ENCODE data around the gene KICS2. TPM values are rescaled to one million over a fixed set of nuclear protein-coding genes. Genes with fewer than 3 reads are reported as not detected.

The KICS2 gene
- polyA plus RNA-seq, 2 donors = 3.5 to 4.1 TPM

DNA sequence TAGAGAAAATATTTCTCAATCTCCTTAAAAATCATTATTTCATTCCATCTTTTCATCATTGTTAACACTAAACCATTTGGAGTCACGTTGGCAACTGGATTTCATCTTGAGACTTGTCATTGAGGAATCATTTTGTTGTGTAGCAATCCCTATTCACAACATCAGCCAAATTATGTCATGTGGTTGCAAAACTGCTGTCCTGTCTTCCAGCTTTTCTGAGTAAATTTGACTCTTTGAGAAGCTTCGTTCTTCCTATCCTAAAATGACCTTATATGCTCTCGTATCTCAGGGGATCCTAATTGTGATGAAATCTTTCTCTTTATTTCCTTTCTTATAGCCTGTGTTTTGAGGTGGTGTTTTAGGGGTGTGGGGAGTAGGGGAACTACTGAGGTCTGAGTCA is 30.6 kb upstream of the KICS2 start:
- no peaks in the 10 kb centered on the region for H3K36me3 ChIP-seq (ENCODE audit: control insufficient read depth in 2 of 2, insufficient read depth in 2 of 2, low read length in 1 of 2)
- H3K4me3 ChIP-seq (ENCODE audit: low read depth in 1 of 2, low read length in 2 of 2) = no peak overlapping the region
- WGBS, 2 donors = 51 to 63% methylated on average over 3 of the region's 3 CpGs
- H3K4me1 ChIP-seq (ENCODE audit: control insufficient read depth in 2 of 2, insufficient read depth in 2 of 2, low read length in 1 of 2) = no peaks in the 10 kb centered on the region
- H3K27me3 ChIP-seq (ENCODE audit: control insufficient read depth in 1 of 2, insufficient read depth in 2 of 2, low read length in 2 of 2) = peaks cover 0 to 2% of the 10 kb centered on the region in 2 donors
- peak overlapping the region in 1 of 2 donors; percentile 21 for H3K27ac ChIP-seq (ENCODE audit: low read depth in 2 of 2, low read length in 1 of 2)
- H3K9me3 ChIP-seq (ENCODE audit: control insufficient read depth in 2 of 2, insufficient read depth in 1 of 2, low read depth in 1 of 2, low read length in 1 of 2) = no peaks in the 10 kb centered on the region

DNA sequence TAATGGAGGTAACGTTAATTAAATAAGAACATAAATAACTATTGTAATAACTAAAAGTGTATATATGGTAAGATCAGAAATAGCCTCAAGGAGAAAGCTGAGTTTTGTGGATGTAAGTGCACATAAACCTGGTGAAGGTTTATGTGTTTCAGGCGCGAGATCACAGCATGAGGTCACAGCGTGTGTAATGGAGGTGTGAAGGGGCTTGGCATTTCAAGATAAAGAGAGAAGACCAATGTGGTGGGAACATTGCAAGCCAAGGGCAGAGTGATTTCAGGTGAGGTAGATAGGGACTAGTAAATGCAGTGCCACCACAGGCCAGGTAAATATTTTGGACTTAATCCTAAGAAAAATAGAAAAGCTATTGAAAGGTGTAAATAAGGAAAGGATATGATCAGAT is 21.7 kb upstream of the KICS2 start:
- no peaks in the 10 kb centered on the region for H3K27me3 ChIP-seq (ENCODE audit: control insufficient read depth in 1 of 2, insufficient read depth in 2 of 2, low read length in 2 of 2)
- no peaks in the 10 kb centered on the region for H3K4me1 ChIP-seq (ENCODE audit: control insufficient read depth in 2 of 2, insufficient read depth in 2 of 2, low read length in 1 of 2)
- no peak overlapping the region for H3K4me3 ChIP-seq (ENCODE audit: low read depth in 1 of 2, low read length in 2 of 2)
- H3K36me3 ChIP-seq (ENCODE audit: control insufficient read depth in 2 of 2, insufficient read depth in 2 of 2, low read length in 1 of 2) = no peaks in the 10 kb centered on the region
- 76 to 85% methylated on average over 4 of the region's 4 CpGs for WGBS, 2 donors
- no peaks in the 10 kb centered on the region for H3K9me3 ChIP-seq (ENCODE audit: control insufficient read depth in 2 of 2, insufficient read depth in 1 of 2, low read depth in 1 of 2, low read length in 1 of 2)
- no peak overlapping the region for H3K27ac ChIP-seq (ENCODE audit: low read depth in 2 of 2, low read length in 1 of 2)

DNA sequence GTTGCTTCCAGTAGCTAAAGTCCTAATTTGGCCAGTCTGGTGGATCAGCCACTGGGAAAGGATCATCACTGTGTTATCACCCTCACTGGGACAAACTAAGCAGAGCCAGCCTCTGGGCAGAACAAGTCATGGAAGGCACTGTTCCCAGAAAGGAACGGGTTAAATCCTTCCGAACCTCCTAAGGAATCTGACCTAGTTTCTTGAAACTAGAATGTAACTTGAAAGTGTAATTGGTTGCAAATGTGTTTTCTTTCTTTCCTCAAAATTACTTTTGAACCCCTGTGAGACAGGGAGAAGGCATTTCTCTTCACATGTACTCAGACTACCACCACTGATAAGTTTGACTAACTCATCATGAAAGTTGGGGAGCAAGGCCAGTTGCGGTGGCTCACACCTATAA is 18.7 kb upstream of the KICS2 start:
- 77 to 84% methylated on average over 3 of the region's 3 CpGs for whole genome bisulfite sequencing, 2 donors
- Histone ChIP-seq H3K27ac (ENCODE audit: low read depth in 2 of 2, low read length in 1 of 2) (no peak overlapping the region), H3K4me1 (ENCODE audit: control insufficient read depth in 2 of 2, insufficient read depth in 2 of 2, low read length in 1 of 2) (no peaks in the 10 kb centered on the region), H3K36me3 (ENCODE audit: control insufficient read depth in 2 of 2, insufficient read depth in 2 of 2, low read length in 1 of 2) (no peaks in the 10 kb centered on the region), H3K4me3 (ENCODE audit: low read depth in 1 of 2, low read length in 2 of 2) (no peak overlapping the region), H3K9me3 (ENCODE audit: control insufficient read depth in 2 of 2, insufficient read depth in 1 of 2, low read depth in 1 of 2, low read length in 1 of 2) (no peaks in the 10 kb centered on the region), H3K27me3 (ENCODE audit: control insufficient read depth in 1 of 2, insufficient read depth in 2 of 2, low read length in 2 of 2) (no peaks in the 10 kb centered on the region)

DNA sequence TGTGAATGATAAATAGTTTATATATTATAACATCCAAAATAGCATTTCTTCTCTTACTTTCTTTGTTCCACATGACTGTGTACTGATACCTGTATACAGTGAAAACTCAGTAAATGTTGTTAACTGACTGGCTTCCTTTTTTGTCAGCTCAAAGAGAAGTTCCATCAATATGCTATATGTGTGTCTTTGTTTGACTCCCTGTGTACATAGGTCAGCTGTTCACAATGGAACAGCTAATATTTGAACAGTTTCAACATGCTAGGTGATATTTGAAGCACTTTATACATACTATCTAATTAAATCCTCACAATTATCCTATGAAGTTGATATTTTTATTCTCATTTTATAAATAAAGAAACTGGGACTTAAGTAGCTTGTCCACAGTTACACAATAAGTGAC is 15.3 kb upstream of the KICS2 start:
- Histone ChIP-seq H3K27ac (ENCODE audit: low read depth in 2 of 2, low read length in 1 of 2) (no peak overlapping the region), H3K9me3 (ENCODE audit: control insufficient read depth in 2 of 2, insufficient read depth in 1 of 2, low read depth in 1 of 2, low read length in 1 of 2) (no peaks in the 10 kb centered on the region), H3K4me1 (ENCODE audit: control insufficient read depth in 2 of 2, insufficient read depth in 2 of 2, low read length in 1 of 2) (no peaks in the 10 kb centered on the region), H3K4me3 (ENCODE audit: low read depth in 1 of 2, low read length in 2 of 2) (no peak overlapping the region), H3K27me3 (ENCODE audit: control insufficient read depth in 1 of 2, insufficient read depth in 2 of 2, low read length in 2 of 2) (no peaks in the 10 kb centered on the region), H3K36me3 (ENCODE audit: control insufficient read depth in 2 of 2, insufficient read depth in 2 of 2, low read length in 1 of 2) (no peaks in the 10 kb centered on the region)

DNA sequence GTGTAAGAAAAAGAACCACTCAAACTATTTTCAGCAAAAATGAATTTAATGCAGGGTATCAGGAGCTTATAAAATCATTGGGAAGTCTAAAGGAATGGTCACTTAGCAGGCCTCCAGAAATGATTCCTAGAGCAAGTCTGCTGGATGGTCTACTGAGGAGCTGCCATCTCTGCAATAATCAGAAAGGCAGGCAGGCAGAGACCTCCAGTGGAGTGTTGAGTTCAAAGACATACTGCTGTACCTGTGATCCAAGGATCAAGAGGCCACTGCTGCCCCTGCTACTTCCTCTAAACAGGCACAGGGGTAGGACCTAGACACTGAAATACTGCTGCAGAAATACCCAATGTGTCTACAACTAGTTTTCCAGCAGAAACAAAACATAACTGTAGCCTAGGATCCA is 14.5 kb upstream of the KICS2 start:
- Histone ChIP-seq H3K27me3 (ENCODE audit: control insufficient read depth in 1 of 2, insufficient read depth in 2 of 2, low read length in 2 of 2) (no peaks in the 10 kb centered on the region), H3K4me1 (ENCODE audit: control insufficient read depth in 2 of 2, insufficient read depth in 2 of 2, low read length in 1 of 2) (no peaks in the 10 kb centered on the region), H3K4me3 (ENCODE audit: low read depth in 1 of 2, low read length in 2 of 2) (no peak overlapping the region), H3K36me3 (ENCODE audit: control insufficient read depth in 2 of 2, insufficient read depth in 2 of 2, low read length in 1 of 2) (no peaks in the 10 kb centered on the region), H3K27ac (ENCODE audit: low read depth in 2 of 2, low read length in 1 of 2) (no peak overlapping the region), H3K9me3 (ENCODE audit: control insufficient read depth in 2 of 2, insufficient read depth in 1 of 2, low read depth in 1 of 2, low read length in 1 of 2) (no peaks in the 10 kb centered on the region)

DNA sequence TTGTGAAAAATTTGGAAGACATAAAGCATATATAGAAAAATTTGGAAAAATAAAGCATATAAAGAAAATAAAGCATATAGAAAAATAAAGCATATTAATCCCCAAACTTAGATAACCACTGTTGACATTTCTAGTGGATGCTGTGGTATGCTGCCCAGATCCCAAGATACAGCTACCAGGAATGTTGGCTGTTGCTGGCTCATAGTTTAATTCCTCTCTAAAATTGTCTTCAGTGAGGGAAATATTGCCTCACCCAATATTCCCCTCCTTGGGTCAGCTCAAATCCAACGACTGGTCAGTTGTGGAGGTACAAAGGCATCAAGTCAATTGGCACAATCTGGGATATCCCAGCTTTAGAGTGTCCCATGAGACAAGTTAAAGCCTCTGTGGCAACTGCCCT is 10.1 kb upstream of the KICS2 start:
- Histone ChIP-seq H3K4me1 (ENCODE audit: control insufficient read depth in 2 of 2, insufficient read depth in 2 of 2, low read length in 1 of 2) (no peaks in the 10 kb centered on the region), H3K27me3 (ENCODE audit: control insufficient read depth in 1 of 2, insufficient read depth in 2 of 2, low read length in 2 of 2) (no peaks in the 10 kb centered on the region), H3K36me3 (ENCODE audit: control insufficient read depth in 2 of 2, insufficient read depth in 2 of 2, low read length in 1 of 2) (no peaks in the 10 kb centered on the region), H3K4me3 (ENCODE audit: low read depth in 1 of 2, low read length in 2 of 2) (no peak overlapping the region), H3K9me3 (ENCODE audit: control insufficient read depth in 2 of 2, insufficient read depth in 1 of 2, low read depth in 1 of 2, low read length in 1 of 2) (no peaks in the 10 kb centered on the region), H3K27ac (ENCODE audit: low read depth in 2 of 2, low read length in 1 of 2) (no peak overlapping the region)
- 71 to 80% methylated on average over 1 of the region's 1 CpG for whole genome bisulfite sequencing, 2 donors

DNA sequence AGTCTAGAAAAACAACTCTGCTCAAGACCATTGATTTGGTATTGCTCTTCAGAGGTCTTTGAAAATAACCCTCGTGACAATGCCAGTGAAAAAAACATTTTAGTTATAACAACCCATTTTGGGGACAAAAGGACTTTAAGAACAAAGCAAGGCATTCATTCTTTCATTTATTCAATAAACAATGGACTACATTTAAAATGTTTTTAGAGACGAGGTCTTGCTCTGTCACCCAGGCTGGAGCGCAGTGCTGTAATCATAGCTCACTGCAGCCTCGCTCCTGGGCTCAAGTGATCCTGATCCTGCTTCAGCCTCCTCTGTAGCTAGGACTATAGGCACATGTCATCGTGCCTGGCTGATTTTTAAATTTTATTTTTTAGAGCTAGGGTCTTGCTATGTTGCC is 7.7 kb upstream of the KICS2 start:
- no peak overlapping the region for H3K4me3 ChIP-seq (ENCODE audit: low read depth in 1 of 2, low read length in 2 of 2)
- H3K4me1 ChIP-seq (ENCODE audit: control insufficient read depth in 2 of 2, insufficient read depth in 2 of 2, low read length in 1 of 2) = no peaks in the 10 kb centered on the region
- H3K36me3 ChIP-seq (ENCODE audit: control insufficient read depth in 2 of 2, insufficient read depth in 2 of 2, low read length in 1 of 2) = no peaks in the 10 kb centered on the region
- no peaks in the 10 kb centered on the region for H3K9me3 ChIP-seq (ENCODE audit: control insufficient read depth in 2 of 2, insufficient read depth in 1 of 2, low read depth in 1 of 2, low read length in 1 of 2)
- no peak overlapping the region for H3K27ac ChIP-seq (ENCODE audit: low read depth in 2 of 2, low read length in 1 of 2)
- H3K27me3 ChIP-seq (ENCODE audit: control insufficient read depth in 1 of 2, insufficient read depth in 2 of 2, low read length in 2 of 2) = no peaks in the 10 kb centered on the region
- WGBS, 2 donors = 85 to 88% methylated on average over 5 of the region's 5 CpGs

DNA sequence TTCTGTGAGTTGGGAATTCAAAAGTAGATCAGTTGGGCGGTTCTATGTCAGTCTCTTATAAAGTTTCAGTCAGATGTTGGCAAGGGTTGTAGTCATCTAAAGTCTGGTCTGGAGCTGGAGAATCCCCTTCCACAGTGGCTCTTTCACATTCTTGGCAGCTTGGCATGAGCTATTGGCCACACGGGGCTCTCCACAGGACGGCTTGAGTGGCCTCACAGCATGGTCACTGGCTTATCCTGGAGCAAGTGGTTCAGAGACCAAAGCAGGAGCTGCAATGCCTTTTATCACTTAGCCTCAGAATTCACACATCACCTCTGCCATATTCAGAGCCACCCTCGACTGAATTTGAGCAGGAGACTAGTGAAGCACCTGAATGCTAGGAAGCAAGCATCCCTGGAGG is 7.1 kb upstream of the KICS2 start:
- Histone ChIP-seq H3K27me3 (ENCODE audit: control insufficient read depth in 1 of 2, insufficient read depth in 2 of 2, low read length in 2 of 2) (no peaks in the 10 kb centered on the region), H3K4me1 (ENCODE audit: control insufficient read depth in 2 of 2, insufficient read depth in 2 of 2, low read length in 1 of 2) (no peaks in the 10 kb centered on the region), H3K36me3 (ENCODE audit: control insufficient read depth in 2 of 2, insufficient read depth in 2 of 2, low read length in 1 of 2) (no peaks in the 10 kb centered on the region), H3K4me3 (ENCODE audit: low read depth in 1 of 2, low read length in 2 of 2) (no peak overlapping the region), H3K27ac (ENCODE audit: low read depth in 2 of 2, low read length in 1 of 2) (no peak overlapping the region), H3K9me3 (ENCODE audit: control insufficient read depth in 2 of 2, insufficient read depth in 1 of 2, low read depth in 1 of 2, low read length in 1 of 2) (no peaks in the 10 kb centered on the region)
- WGBS, 2 donors = 63 to 66% methylated on average over 4 of the region's 4 CpGs

DNA sequence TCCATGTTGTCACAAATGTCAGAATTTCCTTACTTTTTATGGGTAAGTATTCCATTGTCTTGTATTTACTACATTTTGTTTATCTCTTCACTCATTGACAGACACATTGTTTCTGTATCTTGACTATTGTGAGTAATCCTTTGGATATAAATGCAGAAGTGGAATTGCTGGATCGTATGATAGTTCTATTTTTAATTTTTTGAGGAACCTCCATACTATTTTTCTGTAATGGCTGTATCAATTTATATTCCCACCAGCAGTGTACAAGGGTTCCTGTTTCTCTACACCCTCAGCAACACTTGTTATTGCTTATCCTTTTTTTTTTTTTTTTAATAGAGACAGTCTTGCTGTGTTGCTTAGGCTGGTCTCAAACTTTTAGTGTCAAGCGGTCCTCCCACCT is 3.5 kb upstream of the KICS2 start:
- no peaks in the 10 kb centered on the region for H3K4me1 ChIP-seq (ENCODE audit: control insufficient read depth in 2 of 2, insufficient read depth in 2 of 2, low read length in 1 of 2)
- H3K4me3 ChIP-seq (ENCODE audit: low read depth in 1 of 2, low read length in 2 of 2) = no peak overlapping the region
- H3K27me3 ChIP-seq (ENCODE audit: control insufficient read depth in 1 of 2, insufficient read depth in 2 of 2, low read length in 2 of 2) = no peaks in the 10 kb centered on the region
- no peaks in the 10 kb centered on the region for H3K9me3 ChIP-seq (ENCODE audit: control insufficient read depth in 2 of 2, insufficient read depth in 1 of 2, low read depth in 1 of 2, low read length in 1 of 2)
- no peaks in the 10 kb centered on the region for H3K36me3 ChIP-seq (ENCODE audit: control insufficient read depth in 2 of 2, insufficient read depth in 2 of 2, low read length in 1 of 2)
- H3K27ac ChIP-seq (ENCODE audit: low read depth in 2 of 2, low read length in 1 of 2) = no peak overlapping the region
- 24 to 55% methylated on average over 2 of the region's 2 CpGs for WGBS, 2 donors

DNA sequence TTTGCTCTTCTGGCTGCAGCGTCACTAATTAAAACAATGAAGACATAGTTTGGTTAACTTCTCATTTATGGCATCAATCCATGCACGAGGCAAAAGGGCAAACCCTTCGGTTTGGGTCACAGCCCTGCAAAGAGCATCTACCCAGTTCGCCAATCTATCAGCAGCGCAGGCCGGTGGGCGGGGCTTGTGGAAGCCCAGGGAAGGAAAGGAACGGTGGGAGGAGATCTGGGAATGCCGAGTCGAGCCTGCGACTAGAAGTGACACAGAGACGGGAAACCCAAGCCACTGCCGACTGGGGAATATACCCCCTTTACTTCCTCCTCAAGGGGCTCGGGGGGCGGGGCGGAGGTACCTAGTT is 466 bp downstream of the KICS2 start:
- peak overlapping the region; percentile 95 to 99 for H3K27ac ChIP-seq (ENCODE audit: low read depth in 2 of 2, low read length in 1 of 2)
- 0 to 1% methylated on average over 16 of the region's 16 CpGs for WGBS, 2 donors
- H3K36me3 ChIP-seq (ENCODE audit: control insufficient read depth in 2 of 2, insufficient read depth in 2 of 2, low read length in 1 of 2) = no peaks in the 10 kb centered on the region

More for the DNA sequence above, 466 bp downstream of the KICS2 start:
- Histone ChIP-seq H3K27me3 (ENCODE audit: control insufficient read depth in 1 of 2, insufficient read depth in 2 of 2, low read length in 2 of 2) (no peaks in the 10 kb centered on the region), H3K4me3 (ENCODE audit: low read depth in 1 of 2, low read length in 2 of 2) (peak overlapping the region; percentile 86 to 88), H3K9me3 (ENCODE audit: control insufficient read depth in 2 of 2, insufficient read depth in 1 of 2, low read depth in 1 of 2, low read length in 1 of 2) (no peaks in the 10 kb centered on the region), H3K4me1 (ENCODE audit: control insufficient read depth in 2 of 2, insufficient read depth in 2 of 2, low read length in 1 of 2) (no peaks in the 10 kb centered on the region)

Measured in esophagus (tissue), 2 donors.